Measurements from ENCODE around the gene IL36B.

IL36B gene

GRCh38 chr2:113072584-113072983 is 19.9 kb upstream of the IL36B start:
- Mint-ChIP-seq H3K4me1 (peaks cover 7% of the 10 kb centered on the region), H3K36me3 (ENCODE audit: low read depth) (no peaks in the 10 kb centered on the region), H3K27ac (no peak overlapping the region), H3K9me3 (no peaks in the 10 kb centered on the region), H3K4me3 (no peak overlapping the region), H3K27me3 (ENCODE audit: low read depth, poor library complexity) (peaks cover 59% of the 10 kb centered on the region)
- no peak for TF ChIP-seq CTCF (IDR thresholded peaks at IDR 0.05)
- DNase-seq = no peak

GRCh38 chr2:113070606-113070975 is 17.9 kb upstream of the IL36B start:
- no peaks in the 10 kb centered on the region for H3K9me3 Mint-ChIP-seq
- no peaks in the 10 kb centered on the region for H3K36me3 Mint-ChIP-seq (ENCODE audit: low read depth)
- H3K4me1 Mint-ChIP-seq = no peaks in the 10 kb centered on the region
- no peak for TF ChIP-seq CTCF (IDR thresholded peaks at IDR 0.05)
- no peak for DNase-seq
- H3K4me3 Mint-ChIP-seq = no peak overlapping the region
- no peak overlapping the region for H3K27ac Mint-ChIP-seq
- H3K27me3 Mint-ChIP-seq (ENCODE audit: low read depth, poor library complexity) = peaks cover 56% of the 10 kb centered on the region

GRCh38 chr2:113069676-113070605 is 17.3 kb upstream of the IL36B start:
- H3K27ac Mint-ChIP-seq = no peak overlapping the region
- no peak overlapping the region for H3K4me3 Mint-ChIP-seq

GRCh38 chr2:113068706-113069485 is 16.2 kb upstream of the IL36B start:
- Mint-ChIP-seq H3K36me3 (ENCODE audit: low read depth) (no peaks in the 10 kb centered on the region), H3K27ac (no peak overlapping the region), H3K27me3 (ENCODE audit: low read depth, poor library complexity) (peaks cover 55% of the 10 kb centered on the region), H3K4me1 (no peaks in the 10 kb centered on the region), H3K9me3 (peaks cover 5% of the 10 kb centered on the region), H3K4me3 (no peak overlapping the region)
- no peak for DNase-seq
- TF ChIP-seq CTCF (IDR thresholded peaks at IDR 0.05) = no peak

More at GRCh38 chr2:113069676-113070605, 17.3 kb upstream of the IL36B start:
- Mint-ChIP-seq H3K9me3 (peaks cover 5% of the 10 kb centered on the region), H3K36me3 (ENCODE audit: low read depth) (no peaks in the 10 kb centered on the region), H3K4me1 (no peaks in the 10 kb centered on the region), H3K27me3 (ENCODE audit: low read depth, poor library complexity) (peaks cover 56% of the 10 kb centered on the region)
- no peak for DNase-seq
- no peak for TF ChIP-seq CTCF (IDR thresholded peaks at IDR 0.05)

GRCh38 chr2:113068249-113068648 is 15.6 kb upstream of the IL36B start:
- no peak for TF ChIP-seq CTCF (IDR thresholded peaks at IDR 0.05)
- Mint-ChIP-seq H3K9me3 (peaks cover 5% of the 10 kb centered on the region), H3K27ac (no peak overlapping the region), H3K36me3 (ENCODE audit: low read depth) (no peaks in the 10 kb centered on the region), H3K4me1 (no peaks in the 10 kb centered on the region), H3K4me3 (no peak overlapping the region), H3K27me3 (ENCODE audit: low read depth, poor library complexity) (peaks cover 55% of the 10 kb centered on the region)
- DNase-seq = no peak

Data from nephron progenitor cell (in vitro differentiated cells).